Activated CD8-positive, alpha-beta T cell treated with anti-CD3 and anti-CD28 coated beads, Interleukin-2, amount 10 ng/mL, durations not matched to agents 7 days and 5 days (primary cell): ENCODE measurements around the gene TMEM234. TPM values are rescaled to one million over a fixed set of nuclear protein-coding genes. Genes with fewer than 3 reads are reported as not detected.

Experiments used
- ATAC-seq: fragments of 150-1000 bp; cut with Tn5 transposase; one replicate; pipeline ENCODE4 v1.10.0; 2021; ENCODE audit warnings: moderate library complexity
- CTCF ChIA-PET: fragments of 350-600 bp; sonication (Branson Sonifier 250); formaldehyde crosslinking; loops from one replicate; lab custom pipeline; 2021; ENCODE audit warnings: antibody characterized with exemption; lab: Charles Lee
- POLR2A ChIA-PET: fragments of 350-600 bp; sonication (Branson Sonifier 250); formaldehyde crosslinking; loops from one replicate; lab custom pipeline; 2021; ENCODE audit warnings: antibody characterized with exemption; lab: Charles Lee
- DNase-seq: peaks from one replicate; pipeline ENCODE4 v3.0.0-alpha.2; 2020
- H3K27ac Mint-ChIP-seq: one replicate; pipeline ENCODE4 v1.8.0; 2021; ENCODE audit warnings: mild to moderate bottlenecking, mixed read lengths
- H3K27me3 Mint-ChIP-seq: one replicate; pipeline ENCODE4 v1.8.0; 2021; ENCODE audit warnings: low read depth, mixed read lengths
- H3K36me3 Mint-ChIP-seq: one replicate; pipeline ENCODE4 v1.8.0; 2021; ENCODE audit warnings: low read depth, mixed read lengths
- H3K4me1 Mint-ChIP-seq: one replicate; pipeline ENCODE4 v1.8.0; 2021; ENCODE audit warnings: low read depth, mixed read lengths
- H3K4me3 Mint-ChIP-seq: one replicate; pipeline ENCODE4 v1.8.0; 2021; ENCODE audit warnings: mild to moderate bottlenecking, mixed read lengths
- H3K9me3 Mint-ChIP-seq: one replicate; pipeline ENCODE4 v1.8.0; 2022; ENCODE audit warnings: mixed read lengths; ENCODE audit not compliant: insufficient read depth
- total RNA-seq, 2 experiments: library from RNA; stranded (reverse); gene quantifications; one replicate each; pipeline ENCODE4 v1.2.3, GENCODE V29; 2021

The TMEM234 gene
- total RNA-seq, 2 experiments from 2014 or later, result 10.6 TPM

GRCh38 chr1:32199717-32200072 is 22.5 kb downstream of the TMEM234 start:
- CTCF ChIA-PET, result interaction anchor here (1.4 to 8.0 kb wide), 6 partner anchors 8 to 91 kb away, joined by 3 to 52 read pairs (median 6); partner anchors contain the start of gene TXLNA
- peak overlapping the region; percentile 92 for H3K4me3 Mint-ChIP-seq

GRCh38 chr1:32199043-32199716 is 23.0 kb downstream of the TMEM234 start:
- Mint-ChIP-seq H3K36me3 (peaks cover 63% of the 10 kb centered on the region), H3K27ac (peak overlapping the region; percentile 9), H3K4me3 (no peak overlapping the region), H3K27me3 (no peaks in the 10 kb centered on the region), H3K4me1 (peaks cover 80% of the 10 kb centered on the region), H3K9me3 (no peaks in the 10 kb centered on the region)
- no peak for DNase-seq
- ChIA-PET CTCF (interaction anchor here (2.2 to 8.0 kb wide), 3 partner anchors 16 to 49 kb away, joined by 6 to 52 read pairs (median 13); partner anchors contain the start of gene TXLNA), POLR2A (interaction anchor here (0.8 to 2.9 kb wide), 4 partner anchors 16 to 127 kb away, joined by 3 to 20 read pairs (median 6); partner anchors contain the start of genes LCK and TXLNA)
- no peak for ATAC-seq

More at GRCh38 chr1:32199717-32200072, 22.5 kb downstream of the TMEM234 start:
- ATAC-seq, result no peak
- H3K9me3 Mint-ChIP-seq, result no peaks in the 10 kb centered on the region
- H3K27ac Mint-ChIP-seq, result peak overlapping the region; percentile 76
- DNase-seq, result no peak
- peaks cover 78% of the 10 kb centered on the region for H3K4me1 Mint-ChIP-seq
- POLR2A ChIA-PET, result interaction anchor here (0.8 to 2.9 kb wide), 7 partner anchors 10 to 128 kb away, joined by 3 to 20 read pairs (median 6); partner anchors contain the start of genes LCK and TXLNA
- no peaks in the 10 kb centered on the region for H3K27me3 Mint-ChIP-seq
- peaks cover 62% of the 10 kb centered on the region for H3K36me3 Mint-ChIP-seq

- peak overlapping the region; percentile 58 for H3K27ac Mint-ChIP-seq
- ATAC-seq (no peak), DNase-seq (no peak)
- ChIA-PET CTCF (interaction anchor here (0.7 to 8.0 kb wide), 3 partner anchors 17 to 52 kb away, joined by 3 to 52 read pairs (median 4); partner anchors contain the start of gene LCK), POLR2A (interaction anchor here (0.7 to 1.9 kb wide), 3 partner anchors 14 to 450 kb away, joined by 3 to 7 read pairs (median 4); no protein-coding TSS in a partner anchor)
- peaks cover 79% of the 10 kb centered on the region for H3K4me1 Mint-ChIP-seq
- H3K27me3 Mint-ChIP-seq, result no peaks in the 10 kb centered on the region
- H3K9me3 Mint-ChIP-seq, result no peaks in the 10 kb centered on the region
- no peak overlapping the region for H3K4me3 Mint-ChIP-seq
- H3K36me3 Mint-ChIP-seq, result peaks cover 62% of the 10 kb centered on the region
These were observed 23.7 kb downstream of the TMEM234 start for GRCh38 chr1:32198237-32199042.

- ATAC-seq, result no peak
- no peak overlapping the region for H3K4me3 Mint-ChIP-seq
- H3K27ac Mint-ChIP-seq, result peak overlapping the region; percentile 58
These were observed 24.3 kb downstream of the TMEM234 start for GRCh38 chr1:32197837-32198236.

GRCh38 chr1:32197074-32197473 is 25.1 kb downstream of the TMEM234 start:
- ATAC-seq, result no peak
- H3K4me1 Mint-ChIP-seq, result peaks cover 77% of the 10 kb centered on the region
- H3K9me3 Mint-ChIP-seq, result no peaks in the 10 kb centered on the region
- DNase-seq, result no peak
- no peak overlapping the region for H3K4me3 Mint-ChIP-seq
- H3K36me3 Mint-ChIP-seq, result peaks cover 68% of the 10 kb centered on the region
- no peaks in the 10 kb centered on the region for H3K27me3 Mint-ChIP-seq
- no peak overlapping the region for H3K27ac Mint-ChIP-seq
- ChIA-PET CTCF (interaction anchor here (0.8 to 8.0 kb wide), 4 partner anchors 8 to 434 kb away, joined by 3 to 52 read pairs (median 4); partner anchors contain the start of gene IQCC), POLR2A (interaction anchor here (0.6 to 1.9 kb wide), 6 partner anchors 12 to 197 kb away, joined by 3 to 7 read pairs (median 4); partner anchors contain the start of gene BSDC1)

More at GRCh38 chr1:32197837-32198236, 24.3 kb downstream of the TMEM234 start:
- Mint-ChIP-seq H3K27me3 (no peaks in the 10 kb centered on the region), H3K4me1 (peaks cover 81% of the 10 kb centered on the region), H3K9me3 (no peaks in the 10 kb centered on the region), H3K36me3 (peaks cover 65% of the 10 kb centered on the region)
- POLR2A ChIA-PET, result interaction anchor here (0.7 to 1.9 kb wide), 4 partner anchors 13 to 449 kb away, joined by 3 to 7 read pairs (median 4); no protein-coding TSS in a partner anchor
- no peak for DNase-seq
- CTCF ChIA-PET, result interaction anchor here (0.7 to 8.0 kb wide), 5 partner anchors 8 to 435 kb away, joined by 3 to 52 read pairs (median 4); partner anchors contain the start of genes IQCC and LCK

GRCh38 chr1:32195972-32196823 is 26.0 kb downstream of the TMEM234 start:
- peak overlapping the region; percentile 39 for H3K4me3 Mint-ChIP-seq
- H3K9me3 Mint-ChIP-seq, result no peaks in the 10 kb centered on the region
- peak overlapping the region; percentile 72 for H3K27ac Mint-ChIP-seq
- peaks cover 72% of the 10 kb centered on the region for H3K36me3 Mint-ChIP-seq
- CTCF ChIA-PET, result interaction anchor here (1.0 to 8.0 kb wide), 4 partner anchors 9 to 95 kb away, joined by 4 to 52 read pairs (median 5); partner anchors contain the start of genes HDAC1, IQCC and KPNA6
- peaks cover 71% of the 10 kb centered on the region for H3K4me1 Mint-ChIP-seq
- ATAC-seq (peak; percentile 32), DNase-seq (peak; percentile 61)
- H3K27me3 Mint-ChIP-seq, result no peaks in the 10 kb centered on the region
- POLR2A ChIA-PET, result interaction anchor here (1.0 to 1.9 kb wide), 6 partner anchors 12 to 198 kb away, joined by 3 to 7 read pairs (median 4); partner anchors contain the start of genes BSDC1 and HDAC1

- H3K27ac Mint-ChIP-seq, result peak overlapping the region; percentile 29
- peaks cover 77% of the 10 kb centered on the region for H3K36me3 Mint-ChIP-seq
- H3K4me1 Mint-ChIP-seq, result peaks cover 71% of the 10 kb centered on the region
- no peaks in the 10 kb centered on the region for H3K9me3 Mint-ChIP-seq
- POLR2A ChIA-PET, result interaction anchor here (1.0 to 1.5 kb wide), 5 partner anchors 11 to 199 kb away, joined by 3 to 7 read pairs (median 3); partner anchors contain the start of genes BSDC1 and HDAC1
- no peak for DNase-seq
- CTCF ChIA-PET, result interaction anchor here (1.5 to 8.0 kb wide), 2 partner anchors 20 to 87 kb away, joined by 6 to 52 read pairs; partner anchors contain the start of gene KPNA6
- H3K27me3 Mint-ChIP-seq, result no peaks in the 10 kb centered on the region
- no peak for ATAC-seq
- H3K4me3 Mint-ChIP-seq, result no peak overlapping the region
These were observed 26.6 kb downstream of the TMEM234 start for GRCh38 chr1:32195531-32195930.

- no peak for ATAC-seq
- POLR2A ChIA-PET, result interaction anchor here (1.0 to 1.3 kb wide), 5 partner anchors 10 to 97 kb away, joined by 3 to 7 read pairs (median 4); partner anchors contain the start of gene HDAC1
- H3K27ac Mint-ChIP-seq, result peak overlapping the region; percentile 29
These were observed 27.2 kb downstream of the TMEM234 start for GRCh38 chr1:32194984-32195383.

GRCh38 chr1:32192220-32192948 is 29.8 kb downstream of the TMEM234 start:
- peaks cover 53% of the 10 kb centered on the region for H3K4me1 Mint-ChIP-seq
- DNase-seq (no peak), ATAC-seq (no peak)
- H3K27me3 Mint-ChIP-seq, result no peaks in the 10 kb centered on the region
- H3K27ac Mint-ChIP-seq, result no peak overlapping the region
- POLR2A ChIA-PET, result interaction anchor here (1.2 kb wide), 1 partner anchor 12 kb away, joined by 6 read pairs; no protein-coding TSS in a partner anchor
- peaks cover 89% of the 10 kb centered on the region for H3K36me3 Mint-ChIP-seq
- H3K9me3 Mint-ChIP-seq, result no peaks in the 10 kb centered on the region
- CTCF ChIA-PET, result interaction anchor here (1.0 to 1.1 kb wide), 2 partner anchors 8 to 23 kb away, joined by 3 read pairs; partner anchors contain the start of gene CCDC28B
- no peak overlapping the region for H3K4me3 Mint-ChIP-seq

More at GRCh38 chr1:32194984-32195383, 27.2 kb downstream of the TMEM234 start:
- no peaks in the 10 kb centered on the region for H3K27me3 Mint-ChIP-seq
- CTCF ChIA-PET, result interaction anchor here (1.5 kb wide), 2 partner anchors 21 to 87 kb away, joined by 6 read pairs; partner anchors contain the start of gene KPNA6
- H3K36me3 Mint-ChIP-seq, result peaks cover 82% of the 10 kb centered on the region
- no peak overlapping the region for H3K4me3 Mint-ChIP-seq
- H3K4me1 Mint-ChIP-seq, result peaks cover 67% of the 10 kb centered on the region
- no peaks in the 10 kb centered on the region for H3K9me3 Mint-ChIP-seq
- DNase-seq, result no peak
